HG03045 (cell line): ENCODE results near the gene EXOC3L1.
A peak's percentile ranks its signal among the peaks of the same experiment; 100 is the strongest.

Source experiments
- ATAC-seq: cut with Tn5 transposase; IDR thresholded peaks from one replicate; pipeline ENCODE4 v1.9.1; 2021; ENCODE audit warnings: mild to moderate bottlenecking, moderate library complexity; ENCODE audit not compliant: unreplicated experiment

The EXOC3L1 gene, protein sequence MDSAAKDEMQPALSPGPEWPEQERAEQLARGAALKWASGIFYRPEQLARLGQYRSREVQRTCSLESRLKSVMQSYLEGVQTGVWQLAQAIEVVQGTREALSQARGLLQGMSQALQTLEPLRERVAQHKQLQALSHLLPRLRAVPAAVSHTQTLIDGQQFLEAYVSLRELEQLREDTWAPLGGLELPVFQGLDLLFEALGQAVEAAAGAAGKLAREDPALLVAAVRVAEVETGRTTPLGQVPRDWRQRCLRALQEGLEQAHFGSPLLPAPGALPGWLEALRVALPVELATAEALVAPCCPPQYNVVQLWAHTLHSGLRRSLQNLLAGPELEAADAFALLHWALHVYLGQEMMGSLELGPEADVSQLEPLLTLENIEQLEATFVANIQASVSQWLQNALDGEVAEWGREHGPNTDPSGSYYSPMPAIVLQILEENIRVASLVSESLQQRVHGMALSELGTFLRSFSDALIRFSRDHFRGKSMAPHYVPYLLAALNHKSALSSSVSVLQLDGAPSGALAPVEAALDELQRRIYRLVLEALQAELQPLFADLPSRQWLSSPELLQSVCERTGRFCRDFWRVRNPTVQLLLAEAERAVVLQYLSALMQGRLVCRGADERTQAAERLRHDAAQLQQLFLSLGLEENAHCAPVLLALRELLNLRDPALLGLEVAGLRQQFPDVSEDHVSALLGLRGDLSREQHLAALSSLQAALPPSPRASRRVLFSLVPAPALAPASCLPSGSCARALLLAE

DNA sequence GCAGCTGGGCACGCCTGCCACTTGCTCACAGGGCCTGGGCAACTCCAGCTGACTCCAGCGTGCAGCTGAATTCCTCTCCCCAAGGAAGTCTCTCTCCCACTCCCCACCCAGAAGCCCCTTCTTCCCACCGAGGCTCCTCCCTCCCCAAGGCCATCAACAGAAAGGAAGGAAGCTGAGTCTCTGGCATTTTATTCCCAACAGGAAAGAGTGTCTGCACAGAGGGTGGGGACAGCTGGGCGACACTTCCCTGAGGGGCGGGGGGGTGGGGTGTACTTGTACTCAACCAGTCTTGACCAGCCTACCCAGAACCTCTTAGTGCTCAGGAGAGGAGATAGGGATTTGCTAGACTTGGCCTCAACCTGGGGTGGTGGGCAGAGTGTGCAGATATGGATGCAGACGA is at the start of gene EXOC3L1:
Gene EXOC3L1, minus strand, starts transcription at position 96 of the 400 bp plus-strand sequence. CDS start 460 bp downstream, outside the sequence.
- ATAC-seq, result no peak

DNA sequence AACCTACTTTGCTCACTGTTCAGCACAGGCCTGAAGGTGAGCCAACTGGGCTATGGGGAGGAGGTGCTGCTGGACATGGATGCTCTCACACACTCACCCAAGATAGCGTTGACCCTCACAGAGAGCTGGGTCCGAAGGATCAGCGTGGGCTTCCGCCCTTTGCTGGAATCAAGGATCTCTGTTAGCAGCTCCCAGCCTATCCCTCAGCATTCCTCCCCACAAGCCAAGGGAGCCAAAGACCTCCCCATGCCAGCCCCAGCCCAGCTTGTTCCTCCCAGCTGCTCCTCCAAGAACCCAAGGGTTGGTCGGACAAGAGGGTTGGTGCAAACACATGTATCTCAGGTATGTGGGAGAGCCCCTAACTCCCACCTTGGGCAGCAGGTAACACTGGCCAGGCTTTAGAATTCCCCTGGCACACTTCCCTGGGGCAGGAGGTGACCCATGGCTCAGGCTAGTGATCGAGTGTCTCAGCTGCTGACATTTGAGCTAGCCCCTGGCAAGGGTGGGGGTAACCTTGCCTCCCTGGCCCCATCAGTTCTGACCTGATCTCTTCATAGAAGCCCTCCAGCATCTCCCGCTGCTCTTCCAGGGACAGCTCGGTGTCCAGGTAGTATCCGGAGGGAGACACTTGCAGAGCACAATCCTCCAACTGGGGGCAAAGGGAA is 49.0 kb upstream of the EXOC3L1 start:
- ATAC-seq, result no peak

DNA sequence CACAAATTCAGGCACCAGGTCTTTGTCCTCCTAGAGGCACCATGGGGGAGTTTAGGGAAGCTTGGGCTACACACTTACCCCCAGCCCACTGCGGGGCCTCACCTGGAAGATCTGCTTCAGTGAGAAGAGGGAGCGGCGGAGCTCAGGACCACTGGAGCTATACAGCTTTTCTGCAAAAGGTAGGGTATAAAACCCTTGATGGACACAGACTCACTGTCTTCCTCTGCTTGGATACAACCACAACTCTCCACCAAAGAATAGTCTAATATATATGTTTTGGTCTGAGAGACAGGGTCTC is 48.3 kb upstream of the EXOC3L1 start:
- ATAC-seq, result no peak

DNA sequence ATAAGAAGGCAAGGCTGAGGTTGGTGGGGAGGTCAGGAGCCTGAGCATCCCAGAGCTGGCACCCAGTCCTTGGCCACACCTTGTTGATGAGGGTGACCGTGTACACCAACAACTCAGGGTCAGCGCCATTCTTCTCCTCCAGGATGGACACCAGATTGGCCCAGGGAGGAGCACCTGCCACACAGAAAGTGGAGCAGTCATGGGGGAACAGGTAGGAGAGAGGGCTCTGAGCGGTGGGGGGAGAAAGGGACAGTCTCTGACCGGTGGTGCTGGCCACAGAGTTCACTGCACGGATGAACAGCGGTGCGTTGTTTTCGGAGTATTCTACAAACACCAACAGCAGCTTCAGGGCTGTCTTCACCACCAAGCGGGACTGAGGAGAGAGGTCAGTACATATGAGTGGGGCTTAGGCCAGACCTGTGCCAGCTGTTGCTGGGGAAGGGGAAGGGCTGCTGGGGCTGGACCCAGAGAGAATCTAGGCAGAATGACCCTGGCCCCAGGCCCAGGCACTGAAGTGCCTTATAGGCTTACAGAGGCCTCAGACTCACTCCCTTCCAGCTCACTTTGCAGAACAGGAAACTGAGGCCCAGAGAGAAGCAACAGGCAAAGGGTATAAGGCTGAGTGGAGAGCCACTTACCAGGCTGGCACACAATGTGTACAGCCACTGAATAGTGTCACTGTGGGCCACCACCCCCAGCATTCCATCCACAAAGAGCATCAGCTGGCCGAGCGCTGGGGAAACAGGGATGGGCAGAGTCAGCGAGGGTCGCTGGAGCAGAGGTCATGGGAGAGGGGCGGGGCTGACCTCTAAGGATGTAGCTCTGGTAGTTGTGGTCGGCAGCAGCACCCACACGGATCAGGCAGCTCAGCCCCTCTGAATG is 47.7 kb upstream of the EXOC3L1 start:
- no peak for ATAC-seq

DNA sequence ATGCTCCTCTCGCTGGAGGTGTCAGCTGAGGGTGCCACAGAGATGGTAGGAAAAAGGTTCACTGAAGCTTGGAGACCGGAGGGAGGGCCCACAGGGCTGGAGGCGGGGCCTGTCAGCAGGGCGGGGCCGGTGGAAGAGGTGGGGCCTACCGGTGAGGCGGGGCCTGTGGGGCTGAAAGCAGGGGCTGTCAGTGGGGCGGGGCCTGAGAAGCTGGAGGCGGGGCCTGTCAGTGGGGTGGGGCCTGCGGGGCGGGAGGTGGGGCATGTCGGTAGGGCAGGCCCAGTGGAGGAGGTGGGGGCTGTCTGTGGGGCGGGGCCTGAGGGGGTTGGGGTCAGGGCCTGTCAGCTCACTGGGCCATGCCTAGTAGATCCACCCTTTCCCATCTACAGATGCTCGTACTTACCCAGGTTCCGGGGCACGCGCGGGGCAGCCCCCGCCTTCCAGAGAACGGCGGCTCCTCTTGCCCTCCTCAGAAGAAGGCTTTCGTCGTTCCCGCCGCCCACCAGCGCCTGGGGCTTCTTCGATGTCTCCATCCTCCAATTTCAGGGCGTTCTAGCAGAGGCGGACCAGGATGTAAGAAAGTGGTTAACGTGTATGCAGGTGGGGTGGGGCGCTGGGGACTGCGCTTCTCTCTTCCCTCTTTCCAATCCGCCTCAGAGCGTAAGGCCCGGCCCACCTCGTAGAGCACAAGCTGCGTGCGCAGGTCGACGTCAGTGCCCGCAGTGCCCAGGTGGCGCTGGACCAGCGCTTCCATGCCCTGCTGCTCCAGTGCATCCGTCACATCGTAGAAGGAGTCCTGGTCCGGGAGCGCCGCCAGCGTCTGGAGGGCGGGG is 46.8 kb upstream of the EXOC3L1 start:
- no peak for ATAC-seq

DNA sequence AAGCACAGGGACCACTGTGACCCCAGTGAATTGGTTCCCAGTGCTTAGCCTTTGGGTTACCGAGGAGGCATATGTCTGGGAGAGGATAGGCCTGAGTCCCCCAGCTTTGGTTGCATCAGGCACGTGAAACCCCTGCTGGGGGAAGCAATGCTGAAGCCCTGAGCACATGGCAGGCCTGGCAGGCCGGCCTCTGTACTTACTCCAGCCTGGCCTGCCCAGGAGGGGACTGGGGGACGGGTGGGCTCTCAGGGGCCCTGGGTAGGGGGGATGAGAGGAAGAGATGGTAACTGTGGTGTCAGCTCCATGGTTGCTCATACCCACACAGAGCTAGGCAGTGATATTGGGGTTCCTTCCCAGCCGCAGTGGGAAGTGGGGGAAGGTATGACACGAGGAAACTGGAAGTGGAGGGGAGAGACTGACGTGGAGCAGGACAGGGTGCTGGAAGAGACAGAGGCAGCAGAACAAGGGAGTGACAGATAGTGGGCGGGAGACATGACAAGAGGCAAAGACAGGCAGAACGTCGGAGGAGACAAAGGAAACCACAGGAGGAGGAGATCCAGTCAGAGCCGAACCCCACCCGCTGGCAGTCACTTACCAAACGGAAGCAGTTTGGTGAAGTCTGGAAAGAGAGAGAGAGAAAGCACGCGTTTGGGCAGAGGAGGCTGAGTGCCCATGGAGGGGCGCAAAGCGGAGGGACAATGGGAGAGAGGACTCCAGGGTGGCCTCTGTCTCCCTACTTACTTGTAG is 46.1 kb upstream of the EXOC3L1 start:
- ATAC-seq, result no peak

DNA sequence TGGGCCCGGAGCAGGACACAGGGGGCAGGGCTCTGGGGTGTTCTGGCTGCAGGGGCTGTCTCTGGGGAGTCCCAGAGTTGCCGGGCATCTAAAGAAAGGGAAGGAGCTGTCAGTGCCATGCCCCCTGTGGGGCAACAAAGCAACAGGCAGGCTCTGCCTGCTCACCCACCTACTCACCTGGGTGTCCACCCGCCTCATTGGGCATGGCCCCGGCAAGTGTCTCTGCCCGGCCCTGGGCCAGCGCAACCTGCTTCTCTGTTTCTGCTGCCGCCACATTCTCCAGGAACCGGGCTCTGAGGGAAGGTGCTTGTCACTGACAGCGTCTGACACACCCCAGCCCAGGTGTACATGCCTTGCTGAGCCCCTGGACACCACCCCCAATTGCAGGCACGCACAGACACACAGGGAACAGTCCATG is 44.3 kb upstream of the EXOC3L1 start:
- no peak for ATAC-seq

DNA sequence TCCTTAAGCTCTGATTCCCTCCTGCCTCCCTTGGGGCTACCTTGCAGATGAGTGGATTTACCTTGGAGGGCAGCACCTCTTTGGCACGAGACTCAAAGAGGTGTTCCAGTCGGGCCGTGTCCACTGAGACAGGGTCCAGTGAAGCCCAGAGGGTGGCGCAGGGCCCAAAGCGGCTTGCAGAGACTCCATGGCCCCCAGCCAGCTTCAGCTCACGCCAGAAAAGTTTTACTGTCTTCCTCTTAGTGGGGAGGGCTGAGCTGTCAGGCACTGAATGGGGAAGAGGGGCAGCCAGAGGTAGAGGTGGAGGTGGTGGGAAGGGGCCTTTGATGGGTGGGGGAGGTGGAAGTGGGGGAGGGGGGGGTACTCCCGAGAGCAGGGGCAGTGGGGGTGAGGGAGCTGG is 43.7 kb upstream of the EXOC3L1 start:
- no peak for ATAC-seq

DNA sequence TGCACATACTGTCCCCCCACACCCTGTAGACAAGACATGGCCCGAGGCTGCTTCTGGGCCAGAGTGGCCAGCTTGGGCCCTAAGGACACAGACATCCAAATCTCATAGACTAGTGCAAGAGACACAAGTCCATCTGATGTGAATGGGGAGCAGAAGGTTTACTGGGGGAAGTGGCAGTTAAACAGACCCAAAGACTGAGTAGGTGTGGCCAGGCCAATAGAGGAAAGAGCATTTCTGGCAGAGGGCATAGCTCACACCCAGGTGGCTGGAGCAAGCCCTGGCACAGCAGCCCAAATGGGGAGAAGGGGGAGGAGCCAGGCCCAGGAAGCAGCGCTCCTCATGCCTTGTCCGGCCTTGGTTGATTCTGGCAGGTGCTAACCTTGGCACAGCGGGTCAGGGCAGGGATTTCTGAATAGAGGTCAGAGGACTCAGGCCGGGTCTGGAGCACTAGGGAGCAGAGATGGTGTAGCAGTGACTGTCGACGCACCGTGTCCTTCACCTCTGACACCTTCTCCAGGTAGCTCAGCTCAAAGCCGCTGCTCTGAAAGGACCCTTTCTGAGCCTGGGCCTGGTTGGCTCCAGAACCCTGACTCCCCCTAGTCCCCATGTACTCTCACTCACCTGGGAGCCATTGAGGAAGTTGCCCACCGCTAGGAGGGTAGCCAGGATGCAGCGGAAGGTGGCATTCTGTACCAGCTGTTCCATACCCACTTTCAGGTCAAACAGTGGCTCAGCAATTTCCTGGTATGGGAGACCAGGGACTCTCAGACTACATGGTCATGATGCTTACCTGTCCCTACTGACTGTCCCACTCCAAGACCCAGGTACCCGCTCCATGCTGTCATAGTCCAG is 41.1 kb upstream of the EXOC3L1 start:
- ATAC-seq, result no peak

DNA sequence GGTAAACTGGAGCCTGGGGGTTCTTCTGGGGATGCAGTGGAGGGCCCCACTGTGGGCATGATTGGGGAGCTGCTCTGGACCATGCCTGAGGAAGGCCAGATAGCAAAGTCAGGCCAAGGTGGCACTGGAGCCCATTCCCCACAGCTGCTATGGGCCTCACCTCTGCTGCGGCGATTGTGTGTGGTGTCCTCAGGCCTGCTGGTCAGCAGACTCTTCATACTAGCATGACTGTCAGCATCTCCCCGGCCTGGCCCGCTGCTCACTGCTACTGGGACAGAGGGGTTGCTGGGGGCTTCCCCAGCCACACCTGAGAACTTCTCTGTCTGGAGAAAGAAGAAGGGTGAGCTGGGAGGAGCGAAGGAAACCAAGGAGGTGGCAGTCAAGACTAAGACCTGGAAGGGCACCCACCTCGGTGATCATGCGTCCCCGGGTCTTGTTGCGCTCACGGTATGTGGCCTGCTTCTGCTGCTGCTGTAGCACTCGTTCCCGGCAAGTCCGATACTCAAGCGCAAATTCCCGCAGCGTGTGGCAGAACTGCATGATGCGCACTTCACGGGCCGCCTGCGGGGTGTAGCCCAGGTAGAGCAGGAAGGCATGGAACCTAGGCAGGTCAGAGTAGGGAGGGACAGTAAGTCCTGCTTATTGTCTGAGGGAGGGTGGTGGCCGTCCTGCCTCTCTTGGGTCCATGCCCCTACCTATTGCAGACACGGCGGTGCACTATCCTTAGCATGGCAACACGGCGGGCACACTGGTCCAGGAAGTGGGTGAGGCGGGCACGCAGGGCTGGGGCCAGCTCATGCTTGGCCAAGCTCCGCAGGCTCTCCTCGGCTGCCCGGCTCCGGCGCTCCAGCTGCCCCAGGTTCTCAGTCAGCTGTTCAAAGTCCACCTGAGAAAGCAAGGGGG is 40.2 kb upstream of the EXOC3L1 start:
- no peak for ATAC-seq

DNA sequence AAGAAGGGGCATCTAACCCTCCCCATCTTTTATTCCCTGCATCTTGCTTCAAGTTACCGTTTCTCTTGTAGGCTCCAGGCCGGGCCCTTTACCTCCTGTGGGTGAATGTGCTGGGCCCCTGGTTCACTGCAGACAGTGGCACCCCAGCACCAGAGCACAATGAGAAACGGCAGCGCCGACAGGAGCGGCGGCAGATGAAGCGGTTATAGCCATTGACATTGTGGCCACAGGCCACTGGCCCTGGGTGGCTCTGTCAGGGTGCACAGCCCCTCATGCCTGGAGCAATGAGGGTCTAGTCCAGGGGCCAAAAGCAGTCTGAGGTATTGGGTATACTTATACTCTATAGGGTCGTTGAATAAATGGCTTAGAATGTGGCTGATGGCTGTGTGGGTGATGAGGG is 39.0 kb upstream of the EXOC3L1 start:
- ATAC-seq, result no peak

DNA sequence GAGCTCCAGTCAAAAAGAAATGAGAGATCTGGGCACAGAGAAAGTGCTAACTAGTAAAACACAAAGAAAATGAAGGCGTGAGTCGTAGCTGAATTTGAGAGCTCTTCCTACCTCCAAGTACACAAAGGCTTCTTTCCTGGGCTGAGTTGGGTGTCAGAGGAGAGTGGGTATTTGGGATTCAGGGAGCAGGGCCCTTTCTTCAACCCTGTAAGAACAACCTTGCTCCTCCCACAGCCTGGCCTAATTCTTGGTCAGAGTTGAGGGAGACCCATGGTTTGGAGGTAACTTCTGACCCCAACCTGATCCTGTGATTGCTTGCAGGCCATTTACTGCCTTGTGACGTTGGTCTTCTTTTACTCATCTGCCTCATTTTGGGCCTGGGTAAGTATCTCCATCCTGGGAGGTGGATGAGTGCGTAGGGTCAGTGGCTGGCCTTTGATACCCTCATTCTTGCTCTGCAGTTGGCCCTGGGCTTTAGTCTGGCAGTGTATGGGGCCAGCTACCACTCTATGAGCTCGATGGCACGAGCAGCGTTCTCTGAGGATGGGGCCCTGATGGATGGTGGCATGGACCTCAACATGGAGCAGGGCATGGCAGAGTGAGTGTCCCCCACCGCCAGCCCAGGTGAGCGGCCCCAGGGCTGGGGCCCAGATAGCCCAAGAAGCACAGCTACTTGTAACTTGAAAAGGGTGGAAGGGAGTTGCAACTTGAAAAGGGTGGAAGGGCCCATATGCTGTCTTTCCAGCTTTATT is 38.3 kb upstream of the EXOC3L1 start:
- no peak for ATAC-seq

DNA sequence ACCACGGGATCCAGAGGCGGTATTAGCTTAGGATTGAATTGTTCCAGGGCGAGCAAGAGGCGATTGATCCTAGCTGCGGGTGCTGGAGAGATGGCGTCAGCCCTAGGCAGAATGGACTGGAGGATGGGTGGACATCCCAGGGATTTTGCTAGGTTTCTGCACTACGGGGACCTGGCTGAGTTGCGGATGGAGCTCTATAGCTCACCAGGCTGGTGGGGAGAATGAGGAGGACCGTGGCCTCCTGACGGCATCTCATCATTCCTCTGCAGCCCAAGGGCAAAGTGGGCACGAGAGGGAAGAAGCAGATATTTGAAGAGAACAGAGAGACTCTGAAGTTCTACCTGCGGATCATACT is 37.6 kb upstream of the EXOC3L1 start:
- no peak for ATAC-seq

DNA sequence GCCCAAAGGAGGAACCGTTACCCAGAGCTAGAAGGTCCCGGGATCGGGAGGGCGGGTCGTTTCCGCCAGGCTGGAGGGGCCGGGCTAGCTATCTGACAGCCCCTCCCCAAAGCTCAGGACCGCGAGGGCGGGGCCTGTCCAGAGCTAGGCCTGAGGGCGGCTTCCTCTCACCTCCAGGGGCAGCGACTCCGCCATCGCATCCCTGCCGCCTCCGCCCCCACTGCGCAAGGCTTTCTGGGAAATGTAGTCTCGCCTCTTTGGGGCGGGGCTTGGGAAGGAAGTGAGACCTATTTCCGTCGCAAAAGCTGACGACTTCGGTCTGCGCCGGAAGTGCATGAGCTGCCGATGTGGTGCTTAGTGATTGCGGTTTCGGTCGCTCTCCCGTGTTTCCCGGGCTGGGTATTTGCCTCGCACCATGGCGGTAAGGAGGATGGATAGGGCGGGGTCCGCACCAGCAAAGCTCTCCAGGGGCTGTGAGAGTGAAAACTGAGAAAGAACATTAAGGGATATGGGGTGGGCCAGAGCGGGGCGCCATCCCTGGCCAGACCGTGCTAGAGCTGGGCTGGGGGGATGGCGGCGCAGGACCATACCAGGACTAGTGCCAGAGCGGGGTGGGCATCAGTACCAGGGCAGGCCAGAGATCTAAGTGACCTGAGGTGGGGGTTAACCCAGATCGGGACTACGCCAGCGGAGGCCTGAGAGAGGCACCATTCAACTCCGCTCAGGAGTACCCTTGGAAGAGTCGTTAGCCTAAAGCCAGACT is 37.0 kb upstream of the EXOC3L1 start, which contains the start of gene TMEM208:
Gene TMEM208, plus strand, starts transcription at position 327 of the 763 bp plus-strand sequence. Its CDS starts 89 bp downstream, at position 416.
- ATAC-seq, result peak; percentile 92

DNA sequence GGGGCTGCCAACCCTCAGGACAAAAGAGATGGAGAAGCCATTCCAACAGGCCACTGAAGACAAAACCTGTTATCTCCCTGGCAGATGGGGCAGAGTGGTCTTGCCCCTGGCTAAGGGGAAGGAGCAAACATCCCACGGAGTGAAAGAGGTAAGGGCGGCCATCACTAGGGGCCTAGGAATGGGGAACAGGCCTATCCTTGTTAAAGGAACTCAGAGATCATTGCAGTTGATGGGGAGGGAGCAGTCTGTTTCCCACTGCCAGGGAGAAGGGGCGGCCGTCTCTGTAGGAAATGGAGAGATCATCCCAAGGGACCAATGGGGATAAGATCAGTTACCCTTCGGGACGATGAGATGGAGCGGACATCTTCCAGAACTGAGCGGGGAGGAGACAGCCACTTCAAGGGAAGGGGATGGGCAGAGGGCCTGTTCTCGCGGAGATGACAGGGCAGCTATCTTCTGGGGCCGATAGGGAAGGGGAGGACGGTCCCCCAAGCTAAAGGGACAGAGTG is 36.4 kb upstream of the EXOC3L1 start:
- no peak for ATAC-seq

DNA sequence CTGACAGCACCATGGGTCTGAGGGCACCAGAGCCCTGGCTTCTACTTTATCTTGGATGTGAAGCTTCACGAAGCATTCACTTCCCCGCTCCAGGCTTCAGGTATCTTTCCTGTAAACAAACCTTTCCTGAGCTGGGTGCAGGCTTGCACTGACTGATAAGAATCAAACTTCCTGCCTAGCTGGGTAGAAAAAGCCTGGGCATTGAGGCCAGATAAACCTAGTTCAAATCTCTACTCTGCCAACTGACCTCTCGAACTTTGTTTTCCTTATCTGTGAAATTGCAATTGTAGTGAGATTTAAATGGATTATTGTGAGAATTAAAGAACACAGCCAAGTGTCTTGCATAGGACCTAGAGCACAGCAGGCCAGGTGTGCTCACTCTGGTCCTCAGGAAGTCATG is 34.1 kb upstream of the EXOC3L1 start:
- no peak for ATAC-seq
